C4-2B (cell line): Measurements from ENCODE around the gene CHST11.

Experiments used
- CTCF ChIP-seq: fragments of 450-650 bp; conservative IDR thresholded peaks from 2 replicates; pipeline ENCODE4 v1.5.1; 2017; ENCODE audit warnings: mild to moderate bottlenecking
- ZFX ChIP-seq: fragments of 450-650 bp; IDR thresholded peaks from 2 replicates; pipeline ENCODE4 v1.6.1; 2017

DNA sequence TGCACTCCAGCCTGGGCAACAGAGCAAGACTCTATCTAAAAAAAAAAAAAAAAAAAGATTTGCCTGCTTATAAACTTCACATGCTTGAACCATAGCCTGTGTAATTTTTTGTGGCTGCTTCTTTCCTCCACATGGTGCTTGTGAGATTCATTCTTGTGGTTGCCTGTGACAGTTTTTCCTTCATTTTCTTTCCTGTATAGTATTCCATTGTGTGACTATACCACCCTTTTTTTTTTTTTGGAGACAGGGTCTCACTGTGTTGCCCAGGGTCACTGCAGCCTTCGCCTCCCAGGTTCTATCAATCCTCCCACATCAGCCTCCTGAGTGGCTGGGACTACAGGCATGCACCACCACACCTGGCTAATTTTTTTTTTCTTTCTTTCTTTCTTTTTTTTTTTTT is 22.6 kb upstream of the CHST11 start:
- TF ChIP-seq CTCF, result no peak
- no peak for TF ChIP-seq ZFX
